ENCODE measurements around the gene C8A. TPM values are rescaled to one million over a fixed set of nuclear protein-coding genes. Genes with fewer than 3 reads are reported as not detected.

The C8A gene
- total and polyA plus RNA-seq, 10 of the 15 experiments (the other 5 are each of a cell fraction or from before 2014, with no cell fraction given), result not detected

DNA sequence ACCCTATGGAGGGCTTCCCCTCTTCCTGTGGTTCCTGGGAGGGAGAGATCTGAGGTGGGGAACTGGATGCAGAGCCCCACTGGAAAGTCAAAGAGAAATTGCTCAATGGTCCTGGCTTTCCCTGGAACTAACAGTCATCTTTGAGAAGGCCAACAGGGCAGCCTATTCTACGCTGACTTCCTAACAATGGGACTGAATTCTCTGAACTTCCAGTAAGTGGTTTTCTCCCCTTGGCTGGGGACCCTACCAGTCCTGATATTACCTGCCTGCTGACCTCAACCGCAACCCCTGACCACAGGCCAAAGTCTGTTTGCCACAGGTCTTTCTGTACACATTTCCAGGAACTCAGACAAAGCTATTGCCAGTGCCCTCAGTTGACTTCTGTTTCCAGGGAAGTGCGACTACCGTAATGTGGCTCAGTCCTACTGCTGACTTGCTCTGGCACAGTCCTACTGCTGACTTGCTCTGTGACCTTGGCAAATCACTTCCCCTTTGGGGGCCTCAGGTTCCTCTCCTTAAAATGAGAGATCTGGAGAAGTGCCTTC lies 55.9 kb downstream of the C8A start (continued):
- TF ChIP-seq, protein P1, sequence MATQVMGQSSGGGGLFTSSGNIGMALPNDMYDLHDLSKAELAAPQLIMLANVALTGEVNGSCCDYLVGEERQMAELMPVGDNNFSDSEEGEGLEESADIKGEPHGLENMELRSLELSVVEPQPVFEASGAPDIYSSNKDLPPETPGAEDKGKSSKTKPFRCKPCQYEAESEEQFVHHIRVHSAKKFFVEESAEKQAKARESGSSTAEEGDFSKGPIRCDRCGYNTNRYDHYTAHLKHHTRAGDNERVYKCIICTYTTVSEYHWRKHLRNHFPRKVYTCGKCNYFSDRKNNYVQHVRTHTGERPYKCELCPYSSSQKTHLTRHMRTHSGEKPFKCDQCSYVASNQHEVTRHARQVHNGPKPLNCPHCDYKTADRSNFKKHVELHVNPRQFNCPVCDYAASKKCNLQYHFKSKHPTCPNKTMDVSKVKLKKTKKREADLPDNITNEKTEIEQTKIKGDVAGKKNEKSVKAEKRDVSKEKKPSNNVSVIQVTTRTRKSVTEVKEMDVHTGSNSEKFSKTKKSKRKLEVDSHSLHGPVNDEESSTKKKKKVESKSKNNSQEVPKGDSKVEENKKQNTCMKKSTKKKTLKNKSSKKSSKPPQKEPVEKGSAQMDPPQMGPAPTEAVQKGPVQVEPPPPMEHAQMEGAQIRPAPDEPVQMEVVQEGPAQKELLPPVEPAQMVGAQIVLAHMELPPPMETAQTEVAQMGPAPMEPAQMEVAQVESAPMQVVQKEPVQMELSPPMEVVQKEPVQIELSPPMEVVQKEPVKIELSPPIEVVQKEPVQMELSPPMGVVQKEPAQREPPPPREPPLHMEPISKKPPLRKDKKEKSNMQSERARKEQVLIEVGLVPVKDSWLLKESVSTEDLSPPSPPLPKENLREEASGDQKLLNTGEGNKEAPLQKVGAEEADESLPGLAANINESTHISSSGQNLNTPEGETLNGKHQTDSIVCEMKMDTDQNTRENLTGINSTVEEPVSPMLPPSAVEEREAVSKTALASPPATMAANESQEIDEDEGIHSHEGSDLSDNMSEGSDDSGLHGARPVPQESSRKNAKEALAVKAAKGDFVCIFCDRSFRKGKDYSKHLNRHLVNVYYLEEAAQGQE (IDR thresholded peaks at IDR 0.05; ENCODE audit: low read depth, low read length), result no peak
- no peak for TF ChIP-seq HCFC1 (IDR thresholded peaks at IDR 0.05; ENCODE audit: low read length)

- H3K4me3 ChIP-seq, result no peak overlapping the region
- H3K9ac ChIP-seq (ENCODE audit: control insufficient read depth, insufficient read depth, low read length), result no peak overlapping the region
- H3K4me1 ChIP-seq (ENCODE audit: control insufficient read depth, insufficient read depth, low read length), result no peaks in the 10 kb centered on the region
- H3K79me2 ChIP-seq (ENCODE audit: control insufficient read depth, insufficient read depth, low read length), result no peaks in the 10 kb centered on the region
- BruUV-seq (replicated peaks), result no TSS peak
- no peak overlapping the region for H3K27ac ChIP-seq (ENCODE audit: control insufficient read depth, insufficient read depth)
- ChIA-PET RAD21 (ENCODE audit: unreplicated experiment) (no interaction called here), SMC1A (ENCODE audit: uncharacterized antibody, unreplicated experiment) (no interaction called here), CTCF (interaction anchor here (0.7 kb wide), 1 partner anchor 11 kb away, joined by 3 read pairs; no protein-coding TSS in a partner anchor), POLR2A (no interaction called here)
- no peak overlapping the region for H3K4me2 ChIP-seq (ENCODE audit: control insufficient read depth, insufficient read depth)
- 38% methylated on average over 7 of the region's 7 CpGs for WGBS (ENCODE audit: insufficient coverage, insufficient replicate concordance, low lambda C conversion rate, missing lambda C conversion rate)
- intact Hi-C loops (cut with micrococcal nuclease; ENCODE audit: unreplicated experiment) (no loop called here), in situ Hi-C loops (cut with MboI) (no loop called here)
- no peak for ATAC-seq
- no peak for DNase-seq (ENCODE audit: low read depth, low spot score)
- H3K9me3 ChIP-seq (replicated peaks; ENCODE audit: control insufficient read depth, insufficient read depth, low read length), result no peaks in the 10 kb centered on the region
- H2AFZ ChIP-seq (ENCODE audit: control insufficient read depth, low read depth, low read length), result no peak overlapping the region
- H3K36me3 ChIP-seq (ENCODE audit: control insufficient read depth in 2 of 2, insufficient read depth in 2 of 2, low read length in 1 of 2), result no peaks in the 10 kb centered on the region
- H3K27me3 ChIP-seq (replicated peaks in 1 of 2; ENCODE audit: control insufficient read depth in 2 of 2, insufficient read depth in 2 of 2, low read length in 1 of 2), result peaks cover 0 to 2% of the 10 kb centered on the region in 2 experiments; a peak in 1 of 4 replicates
- FAIRE-seq, result no peak
- no peaks in the 10 kb centered on the region for H4K20me1 ChIP-seq (ENCODE audit: control insufficient read depth, insufficient read depth)
- TF ChIP-seq SMAD5 (IDR thresholded peaks at IDR 0.05; ENCODE audit: low read depth) (no peak), ASH2L (IDR thresholded peaks at IDR 0.05; ENCODE audit: borderline replicate concordance, low read depth) (no peak), ZNF24 (IDR thresholded peaks at IDR 0.05) (no peak), RELB (IDR thresholded peaks at IDR 0.05; ENCODE audit: low read depth) (no peak), HDGF (IDR thresholded peaks at IDR 0.05) (no peak), IRF4 (IDR thresholded peaks at IDR 0.05; ENCODE audit: low read depth, low read length) (no peak), CHD2 (IDR thresholded peaks at IDR 0.05; ENCODE audit: borderline replicate concordance, low read depth, low read length) (no peak), SMAD1 (IDR thresholded peaks at IDR 0.05; ENCODE audit: low read depth, partially characterized antibody) (no peak), PAX5 (IDR thresholded peaks at IDR 0.05; ENCODE audit: borderline replicate concordance, low read depth, low read length) (no peak), PAX8 (IDR thresholded peaks at IDR 0.05) (no peak), RBBP5 (conservative IDR thresholded peaks at IDR 0.05) (no peak), BACH1 (IDR thresholded peaks at IDR 0.05; ENCODE audit: borderline replicate concordance) (no peak), MEF2A (IDR thresholded peaks at IDR 0.05; ENCODE audit: insufficient read depth, low read depth, low read length) (no peak), SUZ12 (IDR thresholded peaks at IDR 0.05; ENCODE audit: unreplicated experiment) (no peak), HDAC2 (IDR thresholded peaks at IDR 0.05) (no peak)
- TF ChIP-seq, protein P2, sequence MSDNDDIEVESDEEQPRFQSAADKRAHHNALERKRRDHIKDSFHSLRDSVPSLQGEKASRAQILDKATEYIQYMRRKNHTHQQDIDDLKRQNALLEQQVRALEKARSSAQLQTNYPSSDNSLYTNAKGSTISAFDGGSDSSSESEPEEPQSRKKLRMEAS (IDR thresholded peaks at IDR 0.05; ENCODE audit: low read depth, low read length), result no peak
Observed at GRCh38 chr1:56911098-56911938, 56.7 kb downstream of the C8A start.

All from GM12878 (cell line).